ENCODE data around the gene VGLL3. TPM values are rescaled to one million over a fixed set of nuclear protein-coding genes. Genes with fewer than 3 reads are reported as not detected.
"Not testable (repeated sequence)": the region's sequence is repeated elsewhere in the genome, so short reads cannot be mapped to it uniquely, and the experiment has no call there.

VGLL3 gene
- total RNA-seq, 2 donors from 2014 or later: 0.44 to 1.8 TPM

- peaks cover 8% of the 10 kb centered on the region for H3K27me3 ChIP-seq (ENCODE audit: control insufficient read depth, insufficient read depth, low read length, poor library complexity, severe bottlenecking)
- no peaks in the 10 kb centered on the region for H3K4me1 ChIP-seq (ENCODE audit: control insufficient read depth, insufficient read depth, low read length)
- no peaks in the 10 kb centered on the region for H3K27me3 Mint-ChIP-seq (ENCODE audit: insufficient read depth)
- H3K36me3 Mint-ChIP-seq (ENCODE audit: low read depth): no peaks in the 10 kb centered on the region
- no peaks in the 10 kb centered on the region for H3K9me3 Mint-ChIP-seq
- no peaks in the 10 kb centered on the region for H3K36me3 ChIP-seq (ENCODE audit: control insufficient read depth, insufficient read depth, low read length)
- WGBS, 2 experiments (ENCODE audit: insufficient coverage in 1 of 2, insufficient read length in 1 of 2): 94 to 100% methylated on average over 3 of the region's 3 CpGs
- no peak overlapping the region for H3K27ac Mint-ChIP-seq
- TF ChIP-seq CTCF (conservative IDR thresholded peaks at IDR 0.05): no peak
- H3K4me1 Mint-ChIP-seq: peaks cover 1% of the 10 kb centered on the region
- H3K9ac ChIP-seq (ENCODE audit: extremely low read depth, low read length, poor library complexity, severe bottlenecking): no peak overlapping the region
- H3K9me3 ChIP-seq (ENCODE audit: control insufficient read depth, low read length): no peaks in the 10 kb centered on the region
- no peak for DNase-seq
- no peak overlapping the region for H3K4me3 ChIP-seq (ENCODE audit: low read length)
- no peak overlapping the region for H3K27ac ChIP-seq (ENCODE audit: low read depth, low read length)
- no peak overlapping the region for H3K4me3 Mint-ChIP-seq
These were observed 44.4 kb upstream of the VGLL3 start for GRCh38 chr3:87035339-87035738.

GRCh38 chr3:87033205-87033604 lies 42.3 kb upstream of the VGLL3 start:
- peaks cover 8% of the 10 kb centered on the region for H3K27me3 ChIP-seq (ENCODE audit: control insufficient read depth, insufficient read depth, low read length, poor library complexity, severe bottlenecking)
- WGBS, 2 experiments (ENCODE audit: insufficient coverage in 1 of 2, insufficient read length in 1 of 2): 75 to 92% methylated on average over 1 of the region's 1 CpG
- Mint-ChIP-seq H3K9me3 (no peaks in the 10 kb centered on the region), H3K4me3 (no peak overlapping the region), H3K27me3 (ENCODE audit: insufficient read depth) (no peaks in the 10 kb centered on the region), H3K4me1 (peaks cover 1% of the 10 kb centered on the region), H3K27ac (no peak overlapping the region), H3K36me3 (ENCODE audit: low read depth) (no peaks in the 10 kb centered on the region)
- H3K4me3 ChIP-seq (ENCODE audit: low read length): no peak overlapping the region
- no peaks in the 10 kb centered on the region for H3K4me1 ChIP-seq (ENCODE audit: control insufficient read depth, insufficient read depth, low read length)
- no peaks in the 10 kb centered on the region for H3K9me3 ChIP-seq (ENCODE audit: control insufficient read depth, low read length)
- DNase-seq: no peak
- no peak overlapping the region for H3K9ac ChIP-seq (ENCODE audit: extremely low read depth, low read length, poor library complexity, severe bottlenecking)
- no peaks in the 10 kb centered on the region for H3K36me3 ChIP-seq (ENCODE audit: control insufficient read depth, insufficient read depth, low read length)
- TF ChIP-seq CTCF (conservative IDR thresholded peaks at IDR 0.05): no peak
- H3K27ac ChIP-seq (ENCODE audit: low read depth, low read length): no peak overlapping the region

- Mint-ChIP-seq H3K27ac (no peak overlapping the region), H3K36me3 (ENCODE audit: low read depth) (no peaks in the 10 kb centered on the region), H3K27me3 (ENCODE audit: insufficient read depth) (no peaks in the 10 kb centered on the region)
These were observed 35.0 kb upstream of the VGLL3 start for GRCh38 chr3:87025661-87026645.

GRCh38 chr3:87017370-87017769 lies 26.4 kb upstream of the VGLL3 start:
- not testable (repeated sequence) for H3K27ac Mint-ChIP-seq; H3K36me3 ChIP-seq (ENCODE audit: control insufficient read depth, insufficient read depth, low read length); H3K27me3 Mint-ChIP-seq (ENCODE audit: insufficient read depth); H3K4me3 ChIP-seq (ENCODE audit: low read length); H3K9ac ChIP-seq (ENCODE audit: extremely low read depth, low read length, poor library complexity, severe bottlenecking); H3K4me1 ChIP-seq (ENCODE audit: control insufficient read depth, insufficient read depth, low read length); H3K36me3 Mint-ChIP-seq (ENCODE audit: low read depth); H3K4me3 Mint-ChIP-seq; H3K9me3 ChIP-seq (ENCODE audit: control insufficient read depth, low read length); H3K27me3 ChIP-seq (ENCODE audit: control insufficient read depth, insufficient read depth, low read length, poor library complexity, severe bottlenecking); DNase-seq; H3K27ac ChIP-seq (ENCODE audit: low read depth, low read length); H3K4me1 Mint-ChIP-seq
- H3K9me3 Mint-ChIP-seq: peaks cover 27% of the 10 kb centered on the region
- WGBS, 2 experiments (ENCODE audit: insufficient coverage in 1 of 2, insufficient read length in 1 of 2): 84 to 88% methylated on average over 6 of the region's 6 CpGs

More at GRCh38 chr3:87025661-87026645, 35.0 kb upstream of the VGLL3 start:
- H3K9me3 ChIP-seq (ENCODE audit: control insufficient read depth, low read length): no peaks in the 10 kb centered on the region
- 95% methylated on average over 3 of the region's 3 CpGs; no CpG with 5 or more reads in 1 of the 2 experiments for WGBS, 2 experiments (ENCODE audit: insufficient coverage in 1 of 2, insufficient read length in 1 of 2)
- peaks cover under 1% of the 10 kb centered on the region for H3K27me3 ChIP-seq (ENCODE audit: control insufficient read depth, insufficient read depth, low read length, poor library complexity, severe bottlenecking)
- no peaks in the 10 kb centered on the region for H3K4me1 ChIP-seq (ENCODE audit: control insufficient read depth, insufficient read depth, low read length)
- no peak for DNase-seq
- Mint-ChIP-seq H3K4me1 (no peaks in the 10 kb centered on the region), H3K9me3 (no peaks in the 10 kb centered on the region), H3K4me3 (no peak overlapping the region)
- H3K4me3 ChIP-seq (ENCODE audit: low read length): no peak overlapping the region
- no peak overlapping the region for H3K9ac ChIP-seq (ENCODE audit: extremely low read depth, low read length, poor library complexity, severe bottlenecking)
- no peaks in the 10 kb centered on the region for H3K36me3 ChIP-seq (ENCODE audit: control insufficient read depth, insufficient read depth, low read length)
- no peak for TF ChIP-seq CTCF (conservative IDR thresholded peaks at IDR 0.05)
- H3K27ac ChIP-seq (ENCODE audit: low read depth, low read length): peak overlapping the region; percentile 12

Measured in endodermal cell (in vitro differentiated cells).